Mucosa of rectum (tissue), 2 donors: ENCODE data around the gene SLC5A1.

ENCODE experiments used
- H3K27ac ChIP-seq, 2 donors: one replicate each; pipeline ENCODE4 v1.7.0; 2013; ENCODE audit warnings: inconsistent platforms in 2 of 2, low read depth in 2 of 2, low read length in 2 of 2
- H3K27me3 ChIP-seq, 2 donors: one replicate each; pipeline ENCODE4 v1.7.0; 2013; ENCODE audit warnings: low read length in 2 of 2; ENCODE audit not compliant: control insufficient read depth in 2 of 2, insufficient read depth in 2 of 2
- H3K36me3 ChIP-seq, 2 donors: one replicate each; pipeline ENCODE4 v1.7.0; 2013; ENCODE audit warnings: low read length in 2 of 2; ENCODE audit not compliant: control insufficient read depth in 2 of 2, insufficient read depth in 2 of 2
- H3K4me1 ChIP-seq, 2 donors: one replicate each; pipeline ENCODE4 v1.7.0; 2013; ENCODE audit warnings: low read length in 2 of 2, mild to moderate bottlenecking in 1 of 2; ENCODE audit not compliant: control insufficient read depth in 2 of 2, insufficient read depth in 2 of 2
- H3K4me3 ChIP-seq, 2 donors: one replicate each; pipeline ENCODE4 v1.7.0; 2013; ENCODE audit warnings: low read length in 2 of 2
- H3K9ac ChIP-seq, 2 donors: one replicate each; pipeline ENCODE4 v1.7.0; 2013; ENCODE audit warnings: low read length in 2 of 2, low read depth in 1 of 2, mild to moderate bottlenecking in 1 of 2
- H3K9me3 ChIP-seq, 2 donors: one replicate each; pipeline ENCODE4 v1.7.0; 2013; ENCODE audit warnings: low read length in 2 of 2; ENCODE audit not compliant: control insufficient read depth in 2 of 2
- donor health status: healthy.
- donor health status: Normal muscosa, but diverticular disease.

The SLC5A1 gene

DNA sequence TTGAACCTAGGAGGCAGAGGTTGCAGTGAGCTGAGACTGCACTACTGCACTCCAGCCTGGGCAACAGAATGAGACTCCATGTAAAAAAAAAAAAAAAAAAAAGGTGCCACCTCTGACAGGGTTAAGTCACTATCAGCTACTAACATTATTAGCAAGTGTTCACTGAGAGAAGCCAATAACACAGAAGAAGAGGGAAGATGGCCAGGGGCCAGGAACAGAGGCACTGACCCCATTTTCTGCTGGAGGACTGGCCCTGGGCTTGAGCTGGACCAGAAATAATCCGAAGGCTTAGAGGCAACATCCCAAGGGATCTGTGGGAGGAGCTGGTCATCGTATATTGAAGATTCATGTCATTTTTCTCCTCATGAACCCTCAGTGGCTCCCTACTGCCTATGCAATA lies 5.0 kb downstream of the SLC5A1 start:
- Histone ChIP-seq H3K27ac (no peak overlapping the region), H3K4me1 (peaks cover 16 to 20% of the 10 kb centered on the region in 2 donors), H3K27me3 (peaks cover 0 to 4% of the 10 kb centered on the region in 2 donors), H3K9ac (no peak overlapping the region), H3K9me3 (no peaks in the 10 kb centered on the region), H3K36me3 (peaks cover 0 to 3% of the 10 kb centered on the region in 2 donors), H3K4me3 (no peak overlapping the region)

GRCh38 chr22:32050678-32051515 lies 7.8 kb downstream of the SLC5A1 start:
- H3K27me3 ChIP-seq = no peaks in the 10 kb centered on the region
- H3K36me3 ChIP-seq = peaks cover 0 to 3% of the 10 kb centered on the region in 2 donors
- no peak overlapping the region for H3K27ac ChIP-seq
- peaks cover 0 to 4% of the 10 kb centered on the region in 2 donors for H3K4me1 ChIP-seq
- H3K9ac ChIP-seq = no peak overlapping the region
- no peaks in the 10 kb centered on the region for H3K9me3 ChIP-seq
- no peak overlapping the region for H3K4me3 ChIP-seq

DNA sequence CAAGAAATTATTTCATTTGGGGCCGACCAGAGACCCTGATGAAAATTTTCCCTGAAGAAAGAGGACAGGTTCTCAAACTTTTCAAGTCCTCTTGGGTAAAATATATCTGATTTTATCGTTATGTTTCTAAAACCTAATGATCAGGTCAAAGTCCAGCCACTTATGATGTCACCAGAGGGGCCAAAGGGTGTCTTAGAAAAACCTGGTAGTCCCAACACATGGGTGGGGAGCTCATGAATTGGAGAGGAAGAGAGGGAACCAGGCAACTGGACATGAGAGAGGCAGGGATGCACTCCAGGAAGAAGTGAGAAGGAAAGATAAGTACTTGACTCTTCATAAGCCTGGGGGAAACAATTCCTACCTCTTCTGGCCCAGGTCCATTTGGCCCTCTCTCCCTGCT lies 9.2 kb downstream of the SLC5A1 start:
- Histone ChIP-seq H3K4me3 (no peak overlapping the region), H3K36me3 (peaks cover 0 to 3% of the 10 kb centered on the region in 2 donors), H3K4me1 (peaks cover 0 to 4% of the 10 kb centered on the region in 2 donors), H3K27me3 (no peaks in the 10 kb centered on the region), H3K9ac (no peak overlapping the region), H3K27ac (no peak overlapping the region), H3K9me3 (no peaks in the 10 kb centered on the region)

- Histone ChIP-seq H3K4me3 (no peak overlapping the region), H3K4me1 (peaks cover 0 to 4% of the 10 kb centered on the region in 2 donors), H3K36me3 (peaks cover 0 to 3% of the 10 kb centered on the region in 2 donors), H3K9me3 (no peaks in the 10 kb centered on the region), H3K9ac (no peak overlapping the region), H3K27ac (no peak overlapping the region), H3K27me3 (no peaks in the 10 kb centered on the region)
These were observed 10.1 kb downstream of the SLC5A1 start for GRCh38 chr22:32052936-32053791.

DNA sequence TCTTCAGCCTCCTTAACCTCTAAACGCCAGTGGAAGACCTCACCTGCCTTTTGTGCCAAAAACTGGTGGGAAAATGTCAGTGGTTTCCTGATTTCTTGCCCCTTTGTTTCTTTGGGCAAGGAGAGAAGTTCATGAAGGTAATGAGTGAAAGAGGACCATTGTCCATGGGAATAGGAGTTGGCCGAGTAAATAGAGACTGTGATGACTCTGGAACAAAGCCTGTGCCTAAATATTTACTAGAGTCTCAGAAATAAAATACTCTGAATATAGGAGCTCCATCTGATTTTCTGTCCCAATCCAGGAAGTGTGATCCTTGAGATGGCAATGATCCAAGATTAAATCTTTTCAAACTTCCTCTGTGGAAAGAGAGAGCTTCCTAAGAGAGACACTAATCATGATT lies 12.0 kb downstream of the SLC5A1 start:
- H3K27me3 ChIP-seq = no peaks in the 10 kb centered on the region
- H3K4me1 ChIP-seq = peaks cover 0 to 4% of the 10 kb centered on the region in 2 donors
- no peak overlapping the region for H3K4me3 ChIP-seq
- H3K9me3 ChIP-seq = no peaks in the 10 kb centered on the region
- peak overlapping the region in 1 of 2 donors; percentile 18 for H3K27ac ChIP-seq
- peaks cover 0 to 5% of the 10 kb centered on the region in 2 donors for H3K36me3 ChIP-seq
- H3K9ac ChIP-seq = no peak overlapping the region

DNA sequence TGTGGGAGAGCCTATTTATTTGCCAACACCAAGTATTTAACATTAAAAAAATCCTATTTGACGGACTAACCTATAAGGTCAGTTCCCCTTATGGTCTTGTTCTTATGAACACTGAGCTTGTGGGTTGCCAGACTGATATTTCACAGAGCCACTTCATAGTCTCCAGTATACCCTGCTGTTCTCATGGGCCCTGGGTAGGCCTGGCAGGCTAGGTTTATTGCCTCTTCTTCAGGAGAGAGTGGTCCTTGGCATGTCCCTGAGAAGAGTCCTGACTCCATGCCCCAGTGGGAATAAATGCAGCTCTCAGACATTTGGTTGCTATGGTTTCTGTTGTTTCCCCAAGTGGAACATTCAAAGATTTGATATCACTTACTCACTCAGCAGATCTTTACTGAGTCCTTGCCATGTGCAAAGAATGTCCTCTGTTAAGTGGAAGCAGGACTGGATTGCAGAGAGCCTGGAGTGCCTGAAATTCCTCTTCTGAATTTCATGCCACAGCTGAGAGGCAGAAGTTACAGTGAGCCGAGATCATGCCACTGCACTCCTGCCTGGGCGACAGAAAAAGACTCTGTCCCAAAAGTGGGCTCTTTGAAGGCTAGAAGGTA lies 15.7 kb downstream of the SLC5A1 start:
- peaks cover 0 to 2% of the 10 kb centered on the region in 2 donors for H3K36me3 ChIP-seq
- no peak overlapping the region for H3K4me3 ChIP-seq
- no peaks in the 10 kb centered on the region for H3K27me3 ChIP-seq
- H3K27ac ChIP-seq = no peak overlapping the region
- peaks cover 0 to 4% of the 10 kb centered on the region in 2 donors for H3K4me1 ChIP-seq
- no peaks in the 10 kb centered on the region for H3K9me3 ChIP-seq
- H3K9ac ChIP-seq = no peak overlapping the region

DNA sequence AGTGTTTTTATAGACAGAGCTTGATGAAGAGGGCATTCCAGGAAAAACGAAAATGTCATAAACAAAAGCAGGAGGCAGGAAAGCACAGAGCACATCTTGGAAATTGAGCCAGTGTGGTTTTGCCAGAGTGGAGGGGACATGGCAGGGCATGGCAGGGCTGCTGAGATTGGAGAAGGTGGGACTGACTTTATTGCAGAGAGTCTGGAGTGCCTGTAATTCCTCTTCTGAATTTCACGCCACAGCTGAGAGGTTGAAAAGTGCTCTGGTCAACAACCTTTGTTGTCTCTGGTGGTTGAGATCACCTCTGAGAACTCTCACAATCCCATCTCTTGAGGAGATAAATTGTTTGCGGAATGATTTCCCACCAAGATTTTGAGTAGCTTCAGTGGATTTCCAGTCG lies 16.4 kb downstream of the SLC5A1 start:
- H3K27ac ChIP-seq = no peak overlapping the region

GRCh38 chr22:32063701-32064100 lies 20.6 kb downstream of the SLC5A1 start:
- Histone ChIP-seq H3K27ac (no peak overlapping the region), H3K27me3 (peaks cover 0 to 3% of the 10 kb centered on the region in 2 donors), H3K9ac (no peak overlapping the region), H3K4me1 (no peaks in the 10 kb centered on the region), H3K4me3 (no peak overlapping the region), H3K9me3 (no peaks in the 10 kb centered on the region), H3K36me3 (peaks cover 0 to under 1% of the 10 kb centered on the region in 2 donors)

More for the DNA sequence above, 16.4 kb downstream of the SLC5A1 start:
- Histone ChIP-seq H3K9me3 (no peaks in the 10 kb centered on the region), H3K4me3 (no peak overlapping the region), H3K4me1 (peaks cover 0 to 4% of the 10 kb centered on the region in 2 donors), H3K27me3 (no peaks in the 10 kb centered on the region), H3K9ac (no peak overlapping the region), H3K36me3 (peaks cover 0 to 2% of the 10 kb centered on the region in 2 donors)

GRCh38 chr22:32066820-32067219 lies 23.8 kb downstream of the SLC5A1 start:
- Histone ChIP-seq H3K9ac (no peak overlapping the region), H3K27ac (no peak overlapping the region), H3K36me3 (no peaks in the 10 kb centered on the region), H3K9me3 (no peaks in the 10 kb centered on the region), H3K4me3 (no peak overlapping the region), H3K4me1 (no peaks in the 10 kb centered on the region), H3K27me3 (peaks cover 0 to 3% of the 10 kb centered on the region in 2 donors)
